HG03064 (cell line): Measurements from ENCODE around the gene SCUBE2.

Source experiments
- ATAC-seq: cut with Tn5 transposase; IDR thresholded peaks from one replicate; pipeline ENCODE4 v1.9.1; 2021; ENCODE audit warnings: low read depth; ENCODE audit not compliant: unreplicated experiment

The SCUBE2 gene

DNA sequence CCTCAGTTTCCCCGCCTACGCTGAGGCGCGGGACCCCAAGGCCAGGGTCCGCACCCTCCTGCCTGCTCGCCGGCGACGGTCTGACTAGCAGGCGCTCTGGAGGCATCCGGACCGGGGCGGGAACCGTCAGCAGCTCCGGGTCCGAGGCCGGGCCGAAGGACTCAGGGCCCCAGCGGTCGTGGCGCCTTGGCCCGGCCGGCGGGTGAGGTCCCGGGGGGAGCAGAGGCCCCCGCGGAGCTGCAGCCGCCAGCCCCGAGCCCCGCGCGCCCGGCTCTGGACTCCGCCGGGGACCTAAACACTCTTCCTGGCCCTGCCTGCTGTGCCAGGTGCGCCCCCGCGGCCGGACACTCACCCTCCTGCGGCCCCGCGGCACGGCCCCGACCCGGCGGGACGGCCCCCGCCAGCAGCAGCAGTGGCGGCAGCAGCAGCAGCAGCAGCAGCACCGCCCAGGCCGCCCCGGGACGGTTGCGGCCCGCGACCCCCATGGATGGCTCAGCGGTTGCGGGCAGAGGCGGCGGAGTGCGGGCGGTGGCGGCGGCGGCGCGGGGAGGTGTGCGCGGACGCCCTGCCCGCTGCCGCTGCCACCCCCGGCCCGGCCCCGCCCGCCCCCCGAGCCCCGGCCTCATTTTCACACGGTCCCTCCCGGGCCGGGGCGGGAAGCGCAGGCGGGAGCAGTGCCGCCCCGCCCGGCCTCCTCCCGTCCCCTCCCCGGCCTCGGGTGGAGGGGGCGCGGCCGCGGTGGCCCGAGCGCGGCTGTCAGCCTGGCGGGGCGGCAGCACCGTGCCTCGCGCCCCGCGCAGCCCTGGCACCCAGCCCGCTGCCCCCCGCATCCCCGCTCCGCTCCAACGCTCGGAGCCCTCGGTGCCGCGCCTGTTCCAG lies at the start of gene SCUBE2:
SCUBE2 (minus strand) TSS at position 556 of the 879 bp plus-strand sequence; CDS start at position 485, 71 bp downstream.
- no peak for ATAC-seq

DNA sequence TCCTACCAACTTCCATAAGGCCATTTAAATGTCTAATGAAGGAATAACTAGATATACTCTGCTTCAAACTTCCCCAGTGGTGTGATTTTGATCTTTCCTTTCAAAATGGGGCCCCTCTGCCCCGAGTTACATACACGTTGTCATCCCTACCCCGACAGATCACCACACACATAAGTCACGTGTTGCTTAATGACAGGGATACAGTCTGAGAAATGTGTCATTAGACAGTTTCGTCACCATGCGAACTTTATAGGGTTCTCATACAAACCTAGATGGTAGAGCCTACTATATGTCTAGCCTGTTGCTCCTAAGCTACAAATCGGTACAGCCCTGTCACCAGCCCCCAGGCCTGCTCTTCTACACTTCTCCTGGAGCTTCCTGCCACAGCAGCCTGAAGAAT lies 49.8 kb upstream of the SCUBE2 start:
- no peak for ATAC-seq

DNA sequence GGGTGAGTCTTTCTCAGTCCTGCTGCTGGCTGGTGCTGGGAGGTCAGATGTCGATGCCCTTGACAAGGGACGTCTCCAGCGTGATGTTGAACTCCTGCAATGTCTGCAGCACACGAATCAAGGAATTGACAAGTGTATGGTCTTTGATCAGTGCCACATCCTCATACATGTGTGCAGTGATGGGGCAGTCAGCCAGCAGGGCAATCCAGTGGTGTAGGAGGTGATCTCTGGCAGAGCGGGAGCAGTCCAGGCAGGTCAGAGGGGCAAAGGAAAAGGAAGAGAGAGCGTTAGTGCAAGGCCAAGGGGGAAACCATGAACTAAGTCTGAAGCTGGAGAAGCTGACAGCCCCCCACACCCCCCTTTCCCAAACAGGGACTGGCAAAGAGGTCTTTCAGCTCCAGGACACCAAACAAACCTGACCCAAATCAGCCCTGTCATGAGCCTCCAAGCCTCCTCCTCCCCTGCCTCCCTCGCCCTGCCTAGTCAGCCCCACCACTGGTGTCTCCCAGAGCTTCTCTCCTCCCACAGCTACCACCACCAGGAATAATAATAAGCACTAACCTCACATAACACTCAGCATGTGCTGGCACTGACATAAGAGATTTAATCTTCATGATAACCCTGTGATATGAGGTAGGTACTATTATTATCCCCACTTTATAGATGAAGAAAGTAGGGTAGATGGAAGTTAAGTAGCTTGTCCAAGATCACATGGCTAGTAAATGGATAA lies 48.4 kb upstream of the SCUBE2 start:
- no peak for ATAC-seq

DNA sequence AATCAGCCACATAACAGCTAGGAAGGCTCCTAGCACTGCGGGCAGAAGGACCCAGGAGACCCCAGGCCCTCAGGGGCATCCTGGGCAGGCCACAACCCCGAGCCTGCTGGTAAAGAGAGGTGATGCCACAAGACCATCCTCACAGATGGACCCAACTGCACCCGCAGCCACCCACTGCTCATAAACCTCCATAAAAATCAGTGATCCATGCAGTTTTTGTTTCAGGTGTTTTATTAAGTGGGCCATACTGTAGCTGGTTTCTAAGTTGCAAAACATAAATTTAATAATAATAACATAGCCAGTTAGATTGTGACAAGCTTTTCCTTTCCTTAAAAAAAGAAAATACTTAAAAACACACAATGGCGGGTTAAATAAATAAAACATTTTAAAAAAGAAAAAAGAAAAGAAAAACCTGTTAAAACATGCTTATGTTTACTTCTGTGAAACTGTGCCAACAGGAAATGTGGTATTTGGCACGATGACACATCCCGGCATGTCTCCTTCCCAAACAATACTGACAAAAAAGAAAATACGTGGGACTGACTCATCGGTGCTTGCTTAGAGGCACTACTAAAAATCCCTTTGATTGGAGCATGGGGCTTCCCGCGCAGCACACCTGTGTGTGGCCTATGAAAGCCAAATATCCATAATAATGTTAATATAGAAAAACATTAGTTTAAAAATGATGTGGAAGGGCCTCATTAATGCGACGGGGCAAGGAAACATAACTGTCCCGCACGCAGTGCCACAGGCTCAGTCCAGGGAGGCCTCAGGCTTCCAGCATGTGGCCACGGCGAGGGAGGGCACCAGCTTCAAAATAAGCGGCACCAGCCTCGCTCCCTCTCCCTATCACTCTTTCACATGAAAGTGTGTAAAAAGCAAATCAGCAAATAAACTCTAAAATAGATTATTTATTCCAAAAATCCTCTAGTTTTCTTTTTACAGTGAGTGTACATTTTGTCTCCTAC lies 47.5 kb upstream of the SCUBE2 start:
- no peak for ATAC-seq

DNA sequence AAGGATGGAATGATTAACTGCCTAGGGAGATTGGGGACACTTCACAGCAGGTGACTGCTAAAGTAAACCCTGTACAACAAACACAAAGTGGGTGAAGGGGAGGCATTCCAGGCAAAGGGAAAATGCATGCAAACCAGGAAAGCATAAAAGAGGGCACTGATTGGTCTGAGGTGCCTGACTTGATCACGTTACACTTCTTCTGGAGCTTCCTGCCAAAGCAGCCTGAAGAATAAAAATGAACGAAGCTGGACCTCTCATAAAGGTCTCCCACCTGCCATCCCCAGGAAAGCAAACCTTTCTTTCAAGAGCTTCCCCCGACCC lies 46.7 kb upstream of the SCUBE2 start:
- ATAC-seq, result no peak

DNA sequence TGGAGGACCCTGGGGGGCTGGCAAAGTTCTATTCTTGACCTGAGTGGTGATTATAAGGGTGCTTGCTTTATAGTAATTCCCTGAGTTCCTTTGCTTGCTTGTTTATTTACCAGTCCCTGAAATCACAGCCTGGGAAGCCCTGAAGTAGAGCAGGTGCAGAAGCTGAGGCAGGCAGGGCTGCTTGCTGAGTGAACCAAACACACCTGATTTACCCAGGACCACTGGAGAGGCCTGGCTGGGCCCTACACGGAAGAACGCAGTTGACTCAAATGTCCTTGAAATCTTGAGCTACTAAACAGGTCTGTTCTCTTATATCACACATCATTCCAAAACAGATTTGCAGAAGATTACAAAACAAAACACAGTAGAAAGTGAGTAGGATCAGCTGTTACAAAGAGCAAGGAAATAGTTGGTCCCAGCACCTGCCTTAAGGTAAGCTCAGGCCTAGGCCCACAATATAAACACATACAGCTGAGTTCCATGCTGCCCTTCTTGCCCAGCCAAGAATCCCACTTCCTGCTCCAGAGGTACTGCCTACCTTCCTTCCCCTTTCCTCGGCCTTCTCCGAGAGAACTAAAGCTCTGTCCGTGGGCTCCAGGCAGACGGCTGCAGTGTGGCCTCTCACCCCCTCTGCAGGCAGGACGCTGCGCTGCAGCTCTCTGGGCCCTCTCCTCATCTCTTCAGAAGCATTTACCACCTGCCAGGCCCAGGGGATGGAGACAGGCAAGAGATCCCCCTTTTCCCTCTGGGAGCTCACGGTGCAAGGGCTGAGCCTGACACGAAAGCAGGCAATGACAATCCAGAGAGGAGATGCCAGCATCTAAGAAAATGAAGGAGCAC lies 46.1 kb upstream of the SCUBE2 start:
- peak; percentile 76 for ATAC-seq

DNA sequence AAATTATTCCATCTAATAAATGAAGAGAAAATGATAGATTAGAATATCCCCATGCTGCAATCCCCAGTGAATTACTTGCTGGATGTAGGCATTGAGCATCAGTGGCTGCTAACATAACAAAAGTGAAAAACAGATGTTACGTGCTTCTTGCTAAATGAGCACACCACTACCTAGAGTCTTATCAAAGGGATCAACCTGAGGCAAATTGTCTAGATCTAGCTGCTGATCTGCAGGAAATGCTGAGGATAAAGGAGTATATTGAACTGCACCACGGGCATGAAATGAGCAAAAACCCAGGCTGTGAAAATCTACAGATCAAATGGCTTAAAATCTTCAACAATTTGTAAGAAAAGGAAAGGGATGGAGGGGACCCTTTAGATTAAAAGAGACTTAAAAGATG lies 45.3 kb upstream of the SCUBE2 start:
- no peak for ATAC-seq

DNA sequence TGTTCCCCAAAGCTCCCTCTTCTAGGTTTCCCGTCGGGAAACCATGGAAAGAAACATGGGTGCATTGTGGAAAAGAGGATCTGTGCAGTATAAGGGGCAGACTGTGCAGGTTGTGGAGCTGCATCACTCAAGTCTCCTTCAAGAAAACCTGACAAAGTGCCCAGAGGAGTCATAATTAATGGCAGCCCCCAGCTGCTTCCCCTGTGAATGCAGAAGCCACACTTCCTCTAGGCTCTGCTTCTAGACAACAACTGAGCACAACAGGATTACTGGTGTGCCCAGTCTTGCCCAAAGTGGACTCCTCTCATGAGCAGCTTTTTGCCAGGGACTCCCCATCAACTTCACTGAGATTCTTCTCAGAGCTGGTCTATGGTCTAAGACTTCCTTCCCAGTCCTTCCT lies 42.6 kb upstream of the SCUBE2 start:
- ATAC-seq, result no peak

DNA sequence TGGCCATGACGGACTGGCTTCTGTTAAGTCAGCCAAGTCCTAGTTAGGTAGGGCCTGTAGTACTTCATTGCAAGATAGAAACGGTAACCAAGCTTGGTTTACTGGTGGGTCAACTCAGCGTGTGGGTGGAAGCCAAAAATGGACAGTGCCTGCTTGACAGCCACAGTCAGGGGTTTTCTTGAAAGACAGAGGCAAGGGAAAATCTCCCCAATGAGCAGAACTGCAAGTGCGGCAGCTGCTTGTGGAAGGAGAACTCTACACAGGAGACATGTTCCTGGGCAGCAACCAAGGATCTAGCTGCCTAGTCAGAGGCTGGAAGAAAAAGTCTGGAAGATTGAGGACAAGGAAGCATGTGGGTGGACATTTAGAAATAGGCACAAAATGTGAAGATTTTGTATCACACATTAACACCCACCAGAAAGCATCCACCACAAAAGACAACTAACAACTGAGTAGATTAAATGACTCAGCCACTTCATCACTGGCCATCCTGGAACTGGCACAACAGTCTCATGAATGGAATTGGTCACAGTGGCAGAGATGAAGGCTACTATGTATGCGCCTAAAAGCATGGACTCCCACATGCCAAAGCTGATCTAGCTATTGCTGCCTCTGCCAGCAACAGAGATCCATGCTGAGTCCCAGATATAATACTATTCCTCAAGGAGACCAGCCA lies 40.9 kb upstream of the SCUBE2 start:
- ATAC-seq, result no peak

DNA sequence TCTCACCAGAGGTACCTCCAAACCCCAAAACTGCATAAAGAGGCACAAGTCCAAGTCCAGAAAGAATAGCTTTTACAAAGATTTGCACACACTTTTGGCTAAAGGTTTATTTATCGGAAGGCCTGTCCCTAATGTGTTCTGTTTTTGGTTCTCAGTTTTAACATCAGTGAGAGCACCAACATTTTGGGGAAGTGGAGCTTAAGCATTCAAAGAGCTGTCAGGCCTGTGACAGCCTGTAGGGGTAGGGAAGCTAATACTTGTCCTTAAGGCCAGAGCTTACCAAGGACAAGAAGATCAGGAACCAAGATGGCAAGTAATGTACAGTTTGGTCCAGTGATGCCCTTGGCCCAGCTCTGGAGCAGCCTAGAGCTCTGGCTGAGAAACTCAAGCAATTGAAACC lies 38.9 kb upstream of the SCUBE2 start:
- ATAC-seq, result no peak

DNA sequence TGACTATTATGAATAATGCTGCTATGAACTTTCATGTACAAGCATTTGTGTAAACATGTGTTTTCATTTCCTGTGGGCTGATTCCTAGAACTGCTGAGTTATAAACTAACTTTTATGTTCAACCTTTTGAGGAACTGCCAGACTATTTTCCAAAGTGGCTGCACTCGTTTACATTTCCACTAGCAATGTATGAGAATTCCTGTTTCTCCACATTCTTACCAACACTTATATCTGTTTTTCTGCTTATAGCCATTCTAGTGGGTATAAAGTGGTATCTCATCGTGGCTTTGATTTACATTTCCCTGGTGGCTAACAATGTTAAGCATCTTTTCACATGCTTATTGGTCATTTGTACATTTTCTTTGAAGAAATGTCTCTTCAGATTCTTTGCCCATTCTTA lies 35.2 kb upstream of the SCUBE2 start:
- ATAC-seq, result no peak

DNA sequence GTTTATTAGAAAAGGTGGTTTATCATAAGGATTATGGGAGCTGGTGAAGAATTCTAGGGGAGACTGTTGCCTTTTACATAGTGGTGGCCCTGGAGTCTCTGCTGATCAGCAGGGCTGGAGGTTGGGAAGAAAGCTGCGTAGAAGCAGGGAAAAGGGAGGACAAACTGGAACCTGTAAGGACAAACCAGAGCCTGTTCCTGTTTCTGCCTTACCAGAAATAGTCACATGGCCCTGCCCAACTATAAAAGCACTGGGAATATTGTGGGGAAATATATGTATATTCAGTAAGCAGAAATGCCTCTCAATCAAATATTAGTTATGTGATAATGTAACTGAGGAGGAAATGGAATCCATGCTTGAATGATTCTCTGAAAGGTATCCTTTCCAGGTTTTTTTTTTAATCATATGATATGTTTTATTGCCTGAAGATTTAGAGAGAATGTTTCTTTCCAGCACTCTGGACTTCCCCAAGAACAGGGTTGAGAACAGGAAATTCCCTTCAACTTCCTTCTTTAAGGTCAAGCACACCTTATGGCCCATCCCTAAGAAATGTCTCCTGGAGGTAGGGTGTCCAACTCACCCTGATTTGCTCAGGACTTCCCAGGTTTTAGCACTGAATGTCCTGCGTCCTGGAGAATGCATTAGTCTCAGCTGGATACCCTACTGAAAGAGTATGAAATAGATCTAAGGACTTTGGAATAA lies 33.9 kb upstream of the SCUBE2 start:
- ATAC-seq, result no peak

DNA sequence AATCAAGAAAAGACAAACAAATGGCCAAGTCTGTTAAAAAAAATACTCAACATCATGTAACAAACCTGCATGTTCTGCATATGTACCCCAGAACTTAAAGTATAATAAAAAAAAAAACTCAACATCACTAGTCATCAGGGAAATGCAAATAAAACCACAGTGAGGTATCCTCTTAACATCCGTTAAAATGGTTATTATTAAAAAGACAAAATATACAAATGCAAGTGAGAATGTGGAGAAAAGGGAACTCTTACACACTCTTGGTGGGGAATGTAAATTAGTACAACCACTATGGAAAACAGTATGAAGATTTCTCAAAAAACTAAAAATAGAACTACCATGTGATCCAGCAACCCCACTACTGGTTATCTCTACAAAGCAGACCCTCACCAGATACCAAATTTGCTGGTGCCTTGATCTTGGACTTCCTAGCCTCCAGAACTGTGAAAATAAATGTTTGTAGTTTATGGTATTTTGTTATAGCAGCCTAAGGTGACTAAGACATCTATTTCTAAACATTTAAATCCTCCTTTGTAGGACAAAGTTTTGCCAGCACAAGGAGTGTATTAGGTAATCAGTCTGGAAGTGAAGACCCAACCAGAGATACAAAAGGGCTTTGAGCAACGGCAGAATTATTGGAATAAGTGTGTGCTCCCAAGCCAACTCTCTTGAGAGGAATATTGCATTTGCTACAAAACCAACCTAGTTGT lies 32.4 kb upstream of the SCUBE2 start:
- ATAC-seq, result no peak

DNA sequence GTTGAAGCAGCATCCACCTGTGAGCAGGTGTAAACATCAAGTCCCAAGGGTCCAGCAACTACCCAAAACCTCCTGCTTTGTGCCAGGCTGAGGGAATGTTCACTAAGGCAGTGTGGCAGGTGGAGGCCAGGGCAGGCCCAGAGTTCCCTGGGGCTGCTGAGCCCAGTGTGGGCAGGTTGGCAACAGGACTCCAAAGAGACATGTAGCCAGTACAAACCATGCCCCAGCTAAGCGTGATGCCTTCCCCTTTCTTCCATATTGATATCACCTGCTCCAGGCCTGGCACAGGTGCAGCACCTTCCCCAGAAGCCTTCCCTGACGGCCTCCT lies 30.0 kb upstream of the SCUBE2 start:
- ATAC-seq, result no peak

DNA sequence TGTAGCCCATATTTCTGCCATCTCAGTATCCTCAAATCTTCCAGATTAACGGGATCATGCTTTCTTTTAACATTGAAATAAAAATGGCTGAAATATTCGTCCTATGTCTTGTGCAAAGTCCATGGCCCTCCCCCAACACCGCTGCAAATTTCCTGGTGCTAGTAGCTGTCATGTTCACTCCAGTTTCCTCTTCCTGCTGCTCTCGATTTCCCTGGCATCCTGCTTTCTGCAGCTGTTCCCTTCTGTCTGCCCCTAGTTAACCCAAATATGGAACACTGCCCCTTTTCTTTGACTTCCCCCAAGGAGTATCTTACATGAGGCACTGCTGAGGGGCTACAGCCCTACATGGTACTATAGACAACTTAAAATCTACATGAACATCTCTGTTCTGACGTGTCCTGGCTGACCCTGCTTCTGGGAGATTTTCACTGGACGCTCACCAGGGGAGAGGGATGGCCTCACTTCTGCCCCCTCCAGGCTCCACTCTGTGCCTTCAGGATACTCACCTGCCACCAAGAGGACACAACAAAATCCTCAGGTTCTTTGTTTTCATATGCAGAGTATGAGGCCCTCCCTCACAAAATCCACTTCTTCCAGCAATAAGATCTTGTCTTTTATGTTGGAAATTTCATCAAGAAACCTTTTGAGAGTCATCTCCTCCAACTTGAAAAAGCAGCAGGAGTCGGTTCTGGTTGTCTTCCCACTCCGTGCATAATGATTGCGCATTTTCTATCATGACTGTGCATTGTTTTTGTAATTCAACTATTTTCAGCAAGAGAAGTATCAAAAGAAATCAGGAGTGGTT lies 29.5 kb upstream of the SCUBE2 start:
- ATAC-seq, result no peak

DNA sequence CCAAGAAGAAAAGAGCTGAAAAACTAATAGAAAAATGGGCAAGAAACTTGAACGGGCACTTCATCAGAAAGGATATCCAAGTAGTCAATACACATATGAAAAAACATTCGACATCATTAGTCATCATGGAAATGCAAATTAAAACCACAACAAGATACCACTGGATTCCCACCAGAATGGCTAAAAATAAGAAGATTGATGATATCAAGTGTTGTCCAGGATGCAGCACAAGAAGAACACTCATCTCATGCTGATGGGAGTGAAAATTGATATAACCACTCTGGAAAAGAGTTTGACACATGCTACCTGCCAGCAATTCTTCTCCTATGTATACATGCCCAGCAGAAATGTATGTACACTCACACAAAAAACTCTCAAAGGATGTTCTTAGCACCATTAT lies 26.9 kb upstream of the SCUBE2 start:
- no peak for ATAC-seq

DNA sequence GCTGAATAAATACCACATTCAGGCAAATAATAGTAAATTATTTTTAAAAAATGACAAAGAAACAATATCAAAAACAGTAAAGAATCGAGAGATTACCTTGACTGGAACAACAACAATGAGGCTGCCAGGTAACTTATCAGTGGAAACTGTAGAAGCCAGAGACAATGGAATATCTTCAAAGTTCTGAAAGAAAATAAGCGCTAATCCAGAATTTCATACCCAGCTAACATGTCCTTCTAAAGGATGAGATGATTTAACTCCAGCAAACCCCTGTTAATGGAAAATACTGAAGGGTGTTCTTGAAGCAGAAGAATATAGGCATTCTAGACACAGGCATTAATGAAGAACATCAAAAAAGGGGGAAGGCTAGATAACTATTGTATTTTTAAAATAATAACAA lies 20.7 kb upstream of the SCUBE2 start:
- no peak for ATAC-seq
